ENCODE data around the gene ACMSD. TPM values are rescaled to one million over a fixed set of nuclear protein-coding genes. Genes with fewer than 3 reads are reported as not detected.
A peak's percentile ranks its signal among the peaks of the same experiment; 100 is the strongest.

The ACMSD gene
- total and polyA plus RNA-seq, 2 experiments from 2014 or later = 0.46 TPM; not detected in 1

DNA sequence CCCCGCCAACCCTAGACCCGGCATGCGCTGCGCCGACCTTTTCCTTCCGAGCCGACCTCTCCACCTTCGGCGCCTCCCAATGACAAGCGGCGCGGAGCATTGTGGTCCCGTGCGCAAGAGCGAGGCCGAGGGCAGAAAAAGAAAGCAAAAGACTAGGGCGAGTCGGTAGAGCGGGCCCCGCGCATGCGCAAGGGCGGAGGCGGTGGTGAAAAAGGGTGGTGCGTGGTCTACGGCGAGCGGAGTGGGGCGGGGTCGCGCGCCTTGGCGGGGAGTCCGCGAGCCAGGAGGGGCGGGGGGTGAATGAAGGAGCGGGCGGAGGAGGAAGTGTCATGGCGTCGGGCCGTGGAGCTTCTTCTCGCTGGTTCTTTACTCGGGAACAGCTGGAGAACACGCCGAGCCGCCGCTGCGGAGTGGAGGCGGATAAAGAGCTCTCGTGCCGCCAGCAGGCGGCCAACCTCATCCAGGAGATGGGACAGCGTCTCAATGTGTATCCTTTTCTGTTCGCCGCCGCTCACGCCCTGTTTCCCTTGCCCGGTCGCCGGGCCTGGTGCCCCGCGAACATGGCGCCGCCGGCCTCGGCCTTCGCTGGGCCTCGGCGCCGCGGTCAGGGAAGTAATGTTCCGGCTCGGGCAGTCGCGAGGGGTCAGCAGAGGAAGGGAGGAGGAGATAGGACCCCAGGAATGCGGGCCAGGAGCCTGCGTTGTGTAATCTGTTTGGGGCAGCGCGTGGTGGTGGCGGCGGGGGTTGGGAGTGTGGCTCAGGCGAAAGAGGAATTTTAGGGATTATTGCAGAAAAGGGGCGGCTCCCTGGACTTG is 80.3 kb downstream of the ACMSD start, which contains the start of gene CCNT2:
Gene CCNT2 (plus strand): TSS at position 297 of the 815 bp plus-strand sequence. CDS start 33 bp downstream, at position 330.
- H3K9me3 ChIP-seq (ENCODE audit: low read depth) = no peaks in the 10 kb centered on the region
- no peaks in the 10 kb centered on the region for H3K27me3 ChIP-seq
- H3K36me3 ChIP-seq = no peaks in the 10 kb centered on the region
- H3K4me1 ChIP-seq (ENCODE audit: low read depth) = peaks cover 18% of the 10 kb centered on the region
- H3K27ac ChIP-seq = peak within 1 kb of the TSS; percentile 99
- H3K4me3 ChIP-seq = peak within 1 kb of the TSS; percentile 72
- peak; percentile 99 to 100 for DNase-seq (ENCODE audit: low read depth in 1 of 2, low spot score in 1 of 2)
- TF ChIP-seq, protein P1, sequence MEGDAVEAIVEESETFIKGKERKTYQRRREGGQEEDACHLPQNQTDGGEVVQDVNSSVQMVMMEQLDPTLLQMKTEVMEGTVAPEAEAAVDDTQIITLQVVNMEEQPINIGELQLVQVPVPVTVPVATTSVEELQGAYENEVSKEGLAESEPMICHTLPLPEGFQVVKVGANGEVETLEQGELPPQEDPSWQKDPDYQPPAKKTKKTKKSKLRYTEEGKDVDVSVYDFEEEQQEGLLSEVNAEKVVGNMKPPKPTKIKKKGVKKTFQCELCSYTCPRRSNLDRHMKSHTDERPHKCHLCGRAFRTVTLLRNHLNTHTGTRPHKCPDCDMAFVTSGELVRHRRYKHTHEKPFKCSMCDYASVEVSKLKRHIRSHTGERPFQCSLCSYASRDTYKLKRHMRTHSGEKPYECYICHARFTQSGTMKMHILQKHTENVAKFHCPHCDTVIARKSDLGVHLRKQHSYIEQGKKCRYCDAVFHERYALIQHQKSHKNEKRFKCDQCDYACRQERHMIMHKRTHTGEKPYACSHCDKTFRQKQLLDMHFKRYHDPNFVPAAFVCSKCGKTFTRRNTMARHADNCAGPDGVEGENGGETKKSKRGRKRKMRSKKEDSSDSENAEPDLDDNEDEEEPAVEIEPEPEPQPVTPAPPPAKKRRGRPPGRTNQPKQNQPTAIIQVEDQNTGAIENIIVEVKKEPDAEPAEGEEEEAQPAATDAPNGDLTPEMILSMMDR (IDR thresholded peaks at IDR 0.05; ENCODE audit: low read depth, low read length) = no peak

DNA sequence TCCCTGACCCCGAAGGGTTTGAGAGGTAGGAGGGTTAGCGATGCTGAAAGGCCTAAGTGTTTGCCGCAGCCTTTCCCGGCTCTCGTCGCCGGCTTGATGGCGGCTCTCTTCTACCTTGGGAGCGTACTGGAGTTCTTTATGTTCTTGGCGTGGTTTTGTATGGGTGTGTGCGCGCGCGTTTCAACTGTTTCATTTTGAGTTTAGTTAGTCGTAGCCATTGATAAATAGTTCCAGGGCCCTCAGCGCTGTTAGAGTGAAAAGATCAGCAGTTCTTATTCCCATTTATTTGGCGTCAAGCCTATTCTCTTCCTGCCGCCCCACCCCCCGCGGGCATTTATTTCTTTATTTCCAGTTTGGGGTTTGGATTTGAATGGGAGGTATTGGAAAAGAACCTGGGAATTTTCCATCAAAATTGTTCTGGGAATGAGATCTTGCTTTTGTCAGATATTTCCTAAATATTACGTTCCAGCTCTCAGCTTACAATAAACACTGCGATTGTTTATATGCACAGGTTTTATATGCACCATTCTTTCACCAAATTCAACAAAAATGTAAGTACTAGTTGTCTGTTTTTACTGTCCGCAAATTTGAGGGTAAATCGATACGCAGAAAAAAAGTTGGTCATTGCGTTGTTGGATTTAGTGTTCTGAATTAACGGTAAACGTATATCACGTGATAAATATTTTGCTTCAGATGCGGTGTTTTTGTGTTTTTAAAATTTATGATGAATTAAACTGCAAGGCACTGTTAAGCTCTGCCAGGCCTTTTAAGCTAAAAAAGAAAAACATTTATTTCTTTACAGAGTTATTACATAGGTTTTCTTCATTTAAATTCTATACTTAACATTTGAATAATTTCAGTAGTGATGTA is 81.2 kb downstream of the ACMSD start:
- DNase-seq (ENCODE audit: low read depth in 1 of 2, low spot score in 1 of 2) = peak; percentile 51 to 55
- Histone ChIP-seq H3K27ac (peak overlapping the region; percentile 99), H3K9me3 (ENCODE audit: low read depth) (no peaks in the 10 kb centered on the region), H3K36me3 (no peaks in the 10 kb centered on the region), H3K4me1 (ENCODE audit: low read depth) (peaks cover 18% of the 10 kb centered on the region), H3K27me3 (no peaks in the 10 kb centered on the region), H3K4me3 (peak overlapping the region; percentile 72)
- TF ChIP-seq, protein P1 (IDR thresholded peaks at IDR 0.05; ENCODE audit: low read depth, low read length) = no peak

DNA sequence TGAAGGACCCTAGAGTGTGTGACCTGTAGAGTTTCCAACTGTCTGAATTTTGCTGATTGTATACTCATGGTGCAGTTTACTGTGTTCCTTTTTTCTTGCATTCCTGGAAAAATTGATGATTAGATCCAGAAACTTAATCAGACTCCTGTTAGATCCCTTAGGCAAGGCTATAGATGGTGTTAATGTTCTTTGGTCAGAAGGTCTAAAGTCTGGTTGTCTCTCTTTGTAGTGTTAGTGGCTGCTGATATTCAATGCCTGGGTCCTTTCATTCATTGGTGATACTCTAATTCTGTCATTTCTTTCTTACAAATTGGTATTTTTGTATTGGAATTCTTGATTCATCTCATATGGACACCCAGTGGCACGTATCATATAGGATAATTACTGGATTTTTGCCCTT is 86.5 kb downstream of the ACMSD start:
- Histone ChIP-seq H3K27me3 (no peaks in the 10 kb centered on the region), H3K36me3 (no peaks in the 10 kb centered on the region)

DNA sequence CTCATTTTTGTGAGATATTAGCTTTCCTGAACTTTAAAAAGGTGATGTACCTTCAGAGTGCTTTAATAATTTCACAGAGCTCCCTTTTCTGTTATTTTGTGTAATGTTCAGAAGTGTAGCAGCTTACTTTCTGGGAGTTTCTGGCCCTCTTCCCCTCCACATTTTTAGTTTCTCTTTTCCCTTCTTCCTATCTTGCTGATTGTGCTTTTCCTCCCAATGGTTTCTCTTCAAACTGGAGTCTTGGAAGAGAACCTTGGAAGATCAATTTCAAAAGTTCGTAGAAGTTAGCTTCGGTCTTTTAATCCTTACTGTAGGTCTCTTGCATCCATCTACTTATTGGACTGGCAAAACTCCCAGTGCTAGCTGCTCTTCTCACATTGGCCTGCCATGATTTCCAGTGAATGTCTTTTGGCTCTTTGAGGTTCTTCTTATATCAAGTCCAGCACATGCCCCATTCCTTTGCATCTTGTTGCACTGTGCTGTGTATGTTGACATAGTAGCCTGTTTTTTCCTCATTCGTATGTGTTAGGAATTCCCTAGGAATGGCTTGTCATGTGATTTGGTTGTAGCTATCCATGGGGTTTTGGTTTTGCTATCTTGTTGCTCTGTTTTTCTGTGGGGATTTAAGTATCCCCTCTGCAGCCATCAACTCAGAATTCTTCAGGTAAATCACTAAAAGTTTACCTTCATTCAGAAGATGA is 88.0 kb downstream of the ACMSD start:
- Histone ChIP-seq H3K27ac (no peak overlapping the region), H3K4me3 (no peak overlapping the region), H3K9me3 (ENCODE audit: low read depth) (no peaks in the 10 kb centered on the region), H3K36me3 (no peaks in the 10 kb centered on the region), H3K27me3 (no peaks in the 10 kb centered on the region), H3K4me1 (ENCODE audit: low read depth) (peaks cover 5% of the 10 kb centered on the region)
- DNase-seq (ENCODE audit: low read depth in 1 of 2, low spot score in 1 of 2) = peak in 1 of 2 donors; percentile 40
- TF ChIP-seq, protein P1 (IDR thresholded peaks at IDR 0.05; ENCODE audit: low read depth, low read length) = no peak

More for the DNA sequence above, 86.5 kb downstream of the ACMSD start:
- Histone ChIP-seq H3K4me3 (no peak overlapping the region), H3K9me3 (ENCODE audit: low read depth) (no peaks in the 10 kb centered on the region), H3K4me1 (ENCODE audit: low read depth) (peaks cover 17% of the 10 kb centered on the region), H3K27ac (no peak overlapping the region)
- no peak for DNase-seq (ENCODE audit: low read depth in 1 of 2, low spot score in 1 of 2)
- TF ChIP-seq, protein P1 (IDR thresholded peaks at IDR 0.05; ENCODE audit: low read depth, low read length) = no peak

DNA sequence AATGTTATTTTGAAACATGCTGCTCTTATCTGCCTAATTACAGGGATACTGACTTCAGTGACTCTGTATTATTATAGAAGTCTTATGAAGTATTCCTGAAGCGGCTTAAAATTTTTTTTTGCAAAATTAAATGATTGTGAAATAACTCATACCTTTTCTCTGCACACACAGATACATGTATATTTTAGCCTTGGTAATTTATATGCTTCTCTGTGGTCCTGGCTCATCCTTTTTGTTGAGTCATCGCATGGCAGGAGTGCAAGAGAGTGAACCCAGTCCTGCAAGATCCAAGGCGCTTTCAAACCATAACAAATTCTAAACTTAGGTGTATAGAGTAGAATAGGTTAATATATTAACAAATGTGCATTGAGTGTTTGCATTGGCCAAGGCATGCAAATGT is 88.8 kb downstream of the ACMSD start:
- TF ChIP-seq, protein P1 (IDR thresholded peaks at IDR 0.05; ENCODE audit: low read depth, low read length) = no peak
- H3K9me3 ChIP-seq (ENCODE audit: low read depth) = no peaks in the 10 kb centered on the region
- no peak overlapping the region for H3K4me3 ChIP-seq
- no peak overlapping the region for H3K27ac ChIP-seq
- H3K27me3 ChIP-seq = no peaks in the 10 kb centered on the region
- DNase-seq (ENCODE audit: low read depth in 1 of 2, low spot score in 1 of 2) = peak in 1 of 2 donors; percentile 22
- H3K4me1 ChIP-seq (ENCODE audit: low read depth) = no peaks in the 10 kb centered on the region
- no peaks in the 10 kb centered on the region for H3K36me3 ChIP-seq
